Measurements from ENCODE around the gene FUT6. TPM values are rescaled to one million over a fixed set of nuclear protein-coding genes. Genes with fewer than 3 reads are reported as not detected.
A peak's percentile ranks its signal among the peaks of the same experiment; 100 is the strongest.

The FUT6 gene
- total RNA-seq, 1 donor from 2014 or later, result not detected

DNA sequence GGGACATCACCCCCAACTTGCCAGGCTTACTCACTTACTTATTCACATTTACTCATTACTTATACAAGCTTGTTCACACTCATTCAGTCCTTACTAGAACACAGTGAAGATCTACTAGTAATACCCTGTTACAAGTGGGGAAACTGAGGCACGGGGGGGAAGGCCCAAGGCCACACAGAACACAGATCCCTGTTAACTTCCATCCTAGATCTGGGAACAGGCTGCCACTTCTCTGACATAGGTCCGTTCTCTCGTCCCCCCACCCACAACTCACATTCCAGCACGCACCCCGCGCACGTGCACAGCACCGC, 36.1 kb downstream of the FUT6 start:
- no peak for DNase-seq (ENCODE audit: low spot score, unreplicated experiment)
- Mint-ChIP-seq H3K27ac (no peak overlapping the region), H3K36me3 (ENCODE audit: insufficient read depth) (no peaks in the 10 kb centered on the region), H3K9me3 (ENCODE audit: low read depth) (no peaks in the 10 kb centered on the region), H3K27me3 (peaks cover 45% of the 10 kb centered on the region), H3K4me1 (ENCODE audit: low read depth) (peaks cover 4% of the 10 kb centered on the region), H3K4me3 (ENCODE audit: low read depth) (peak overlapping the region; percentile 51)
- no peak for TF ChIP-seq CTCF (IDR thresholded peaks at IDR 0.05; ENCODE audit: unreplicated experiment)

DNA sequence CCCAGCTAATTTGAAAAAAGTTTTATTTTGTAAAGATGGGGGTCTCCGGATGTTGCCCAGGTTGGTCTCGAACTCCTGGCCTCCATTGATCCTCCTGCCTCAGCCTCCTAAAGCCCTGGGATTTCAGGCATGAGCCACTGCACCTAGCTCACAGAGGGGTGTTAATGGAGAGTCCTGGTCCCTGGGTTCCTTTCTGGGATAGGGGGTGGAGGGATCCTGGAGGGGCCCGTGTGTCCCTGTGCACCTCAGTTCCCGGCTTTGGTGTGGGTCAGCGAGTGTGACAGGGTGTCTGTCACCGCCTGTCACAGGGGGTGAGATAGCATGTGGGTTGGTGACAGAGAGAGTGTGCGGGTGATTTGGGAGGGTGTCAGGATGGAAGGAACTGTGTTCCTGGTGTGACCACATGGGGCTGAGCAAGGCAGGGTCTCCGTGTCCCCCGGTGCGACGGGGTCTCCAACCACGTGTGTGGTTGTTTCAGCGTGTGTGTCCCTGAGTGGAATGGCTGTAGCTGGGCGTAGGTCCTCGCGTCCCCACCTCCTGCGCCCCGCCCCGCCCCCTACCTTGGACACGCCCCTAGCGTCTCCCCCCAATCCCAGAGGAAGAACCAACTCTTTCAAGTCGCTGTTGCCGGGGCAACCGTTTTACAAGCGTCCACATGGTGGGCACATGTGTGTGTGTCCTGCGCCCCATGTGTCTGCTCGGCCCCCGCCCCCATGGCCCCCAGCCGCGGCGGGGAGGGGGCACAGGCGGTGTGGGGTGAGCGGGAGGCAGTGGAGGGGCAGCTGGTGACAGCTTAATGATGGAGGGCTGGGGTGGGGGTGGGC, 37.5 kb downstream of the FUT6 start:
- Mint-ChIP-seq H3K9me3 (ENCODE audit: low read depth) (no peaks in the 10 kb centered on the region), H3K4me1 (ENCODE audit: low read depth) (peaks cover 4% of the 10 kb centered on the region), H3K4me3 (ENCODE audit: low read depth) (no peak overlapping the region), H3K36me3 (ENCODE audit: insufficient read depth) (no peaks in the 10 kb centered on the region), H3K27me3 (peaks cover 39% of the 10 kb centered on the region), H3K27ac (no peak overlapping the region)
- TF ChIP-seq CTCF (IDR thresholded peaks at IDR 0.05; ENCODE audit: unreplicated experiment), result no peak
- no peak for DNase-seq (ENCODE audit: low spot score, unreplicated experiment)

DNA sequence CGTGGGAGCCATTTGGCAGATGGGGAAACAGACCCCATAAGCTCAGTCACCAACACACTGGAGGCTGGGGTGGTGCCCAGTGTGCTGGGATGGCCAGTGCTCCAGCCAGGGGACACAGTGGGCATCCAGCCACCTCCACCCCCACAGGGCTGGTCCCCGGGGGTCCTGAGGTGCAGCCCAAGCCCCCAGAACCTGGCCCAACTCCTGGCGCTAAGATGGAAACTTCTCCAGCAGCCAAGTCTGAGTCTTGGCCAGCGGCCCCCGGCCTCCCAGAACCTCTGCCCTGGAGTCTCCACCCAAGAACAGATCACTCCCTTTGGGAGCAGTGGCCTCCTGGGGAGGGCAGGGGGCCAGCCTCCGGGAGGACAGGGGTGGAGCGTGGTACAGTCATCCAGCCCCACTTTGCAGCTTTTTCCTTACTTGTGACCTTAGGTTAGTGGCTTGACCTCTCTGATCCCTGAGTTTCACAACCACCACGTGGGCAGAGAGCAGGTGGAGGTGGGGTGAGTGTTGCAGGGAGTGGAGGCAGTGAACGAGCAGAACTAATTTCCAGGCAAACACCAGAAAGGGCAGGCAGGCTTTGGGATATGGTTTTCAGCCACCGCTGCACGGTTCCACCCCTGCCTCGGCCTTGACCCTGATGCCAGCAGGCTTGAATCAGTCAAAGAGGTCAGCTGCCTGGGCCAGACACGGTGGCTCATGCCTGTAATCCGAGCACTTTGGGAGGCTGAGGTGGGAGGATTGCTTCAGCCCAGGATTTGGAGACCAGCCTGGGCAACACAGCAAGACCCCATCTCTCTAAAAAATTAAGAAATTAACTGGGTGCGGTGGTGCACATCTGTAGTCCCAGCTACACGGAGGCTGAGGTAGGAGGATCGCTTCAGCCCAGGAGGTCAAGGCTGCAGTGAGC, 38.9 kb downstream of the FUT6 start:
- peaks cover 37% of the 10 kb centered on the region for H3K27me3 Mint-ChIP-seq
- H3K4me3 Mint-ChIP-seq (ENCODE audit: low read depth), result no peak overlapping the region
- TF ChIP-seq CTCF (IDR thresholded peaks at IDR 0.05; ENCODE audit: unreplicated experiment), result no peak
- H3K4me1 Mint-ChIP-seq (ENCODE audit: low read depth), result peaks cover 4% of the 10 kb centered on the region
- H3K36me3 Mint-ChIP-seq (ENCODE audit: insufficient read depth), result no peaks in the 10 kb centered on the region
- H3K9me3 Mint-ChIP-seq (ENCODE audit: low read depth), result no peaks in the 10 kb centered on the region
- DNase-seq (ENCODE audit: low spot score, unreplicated experiment), result no peak
- H3K27ac Mint-ChIP-seq, result no peak overlapping the region

- H3K27me3 Mint-ChIP-seq, result peaks cover 36% of the 10 kb centered on the region
- no peak overlapping the region for H3K27ac Mint-ChIP-seq
- H3K36me3 Mint-ChIP-seq (ENCODE audit: insufficient read depth), result no peaks in the 10 kb centered on the region
- no peak overlapping the region for H3K4me3 Mint-ChIP-seq (ENCODE audit: low read depth)
- no peak for DNase-seq (ENCODE audit: low spot score, unreplicated experiment)
- TF ChIP-seq CTCF (IDR thresholded peaks at IDR 0.05; ENCODE audit: unreplicated experiment), result no peak
- no peaks in the 10 kb centered on the region for H3K9me3 Mint-ChIP-seq (ENCODE audit: low read depth)
- H3K4me1 Mint-ChIP-seq (ENCODE audit: low read depth), result peaks cover 4% of the 10 kb centered on the region
Observed at GRCh38 chr19:5799247-5800241, 40.0 kb downstream of the FUT6 start.

All from progenitor cell of endocrine pancreas (in vitro differentiated cells).